Right renal cortex interstitium (tissue), 3 donors: ENCODE measurements around the gene KCNH5. TPM values are rescaled to one million over a fixed set of nuclear protein-coding genes. Genes with fewer than 3 reads are reported as not detected.
"Not testable (repeated sequence)": the region's sequence is repeated elsewhere in the genome, so short reads cannot be mapped to it uniquely, and the experiment has no call there.

Source experiments
- DNase-seq, 3 donors: peaks; one replicate each; pipeline ENCODE4 v3.0.0-alpha.2; 2013; ENCODE audit warnings: low read depth in 3 of 3, low spot score in 2 of 3
- polyA plus RNA-seq, 3 donors: library from polyadenylated mRNA; unstranded; fragments of 120-200 nt; gene quantifications; one replicate each; pipeline ENCODE4 v1.2.1, GENCODE V29; 2013; ENCODE audit not compliant: insufficient read length in 3 of 3

Gene KCNH5
- polyA plus RNA-seq, 3 donors = 0.07 to 0.18 (median 0.15) TPM

DNA sequence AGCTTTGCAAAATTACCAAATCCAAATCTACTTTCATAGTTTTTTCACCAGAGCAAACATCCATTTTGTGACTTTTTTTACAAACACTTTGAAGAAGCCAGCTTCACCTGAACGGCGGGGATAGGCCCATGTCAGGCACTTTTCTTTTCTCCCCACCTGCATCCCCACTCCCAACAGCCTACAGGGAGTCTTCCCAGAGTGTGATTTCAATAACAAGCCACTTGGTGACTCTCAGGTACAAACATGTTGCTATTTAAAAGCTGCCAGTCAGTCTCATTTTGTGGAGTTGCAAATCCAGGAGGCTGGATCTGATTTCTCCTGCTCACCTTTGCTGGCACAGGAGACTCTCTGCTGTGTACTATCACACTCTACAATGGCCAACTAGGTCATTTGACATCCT lies 285.5 kb downstream of the KCNH5 start:
- DNase-seq = no peak

DNA sequence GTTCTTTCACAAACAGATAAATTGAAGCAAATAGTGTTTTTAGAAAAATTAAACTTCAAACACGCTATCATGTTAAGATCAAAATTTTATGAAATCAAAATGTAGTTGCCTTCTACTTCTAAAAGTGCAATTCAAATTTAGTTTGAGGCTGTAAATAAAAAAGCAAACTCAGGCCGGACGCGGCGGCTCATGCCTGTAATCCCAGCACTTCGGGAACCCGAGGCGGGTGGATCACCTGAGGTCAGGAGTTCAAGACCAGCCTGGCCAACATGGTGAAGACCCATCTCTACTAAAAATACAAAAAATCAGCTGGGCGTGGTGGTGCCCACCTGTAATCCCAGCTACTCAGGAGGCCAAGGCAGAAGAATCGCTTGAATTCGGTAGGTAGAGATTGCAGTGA lies 298.4 kb downstream of the KCNH5 start:
- DNase-seq = not testable (repeated sequence)

DNA sequence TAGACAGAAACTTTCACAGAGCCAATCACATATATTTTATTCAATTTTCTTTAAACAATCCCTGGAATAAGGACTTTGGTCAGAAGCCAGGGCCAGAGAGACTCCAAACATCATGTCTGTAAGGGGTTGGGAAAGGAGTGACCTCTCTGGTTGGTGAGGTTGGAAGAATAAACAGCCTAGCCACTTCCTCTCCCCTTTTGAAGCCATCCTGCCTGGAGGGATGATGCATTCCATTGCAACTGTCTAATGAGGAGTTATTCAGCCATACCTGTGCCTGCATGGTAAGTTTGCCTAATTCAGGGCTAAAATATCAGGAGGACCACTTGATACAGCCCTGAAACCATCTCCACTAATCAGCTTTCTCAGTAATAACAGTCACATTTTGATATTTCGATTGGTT lies 299.8 kb downstream of the KCNH5 start:
- no peak for DNase-seq

DNA sequence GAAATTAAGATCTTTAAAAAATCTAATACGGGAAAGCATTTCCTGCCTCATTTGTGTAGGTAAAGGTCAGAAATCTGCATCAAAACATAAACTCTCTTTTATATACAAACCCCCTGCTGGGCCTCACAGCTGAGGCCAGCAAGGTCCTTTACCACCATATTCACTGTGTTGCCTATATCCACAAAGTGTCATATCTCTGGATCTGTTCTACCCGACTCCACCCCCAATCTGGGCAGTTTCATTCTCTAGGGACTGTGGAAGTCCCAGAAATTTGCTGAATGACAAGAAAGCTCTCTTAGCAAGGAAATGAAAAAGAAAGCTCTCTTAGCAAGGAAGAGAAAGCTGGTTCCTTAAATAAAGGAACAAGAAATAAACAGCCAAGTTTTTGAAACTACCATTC lies 301.7 kb downstream of the KCNH5 start:
- DNase-seq = no peak

DNA sequence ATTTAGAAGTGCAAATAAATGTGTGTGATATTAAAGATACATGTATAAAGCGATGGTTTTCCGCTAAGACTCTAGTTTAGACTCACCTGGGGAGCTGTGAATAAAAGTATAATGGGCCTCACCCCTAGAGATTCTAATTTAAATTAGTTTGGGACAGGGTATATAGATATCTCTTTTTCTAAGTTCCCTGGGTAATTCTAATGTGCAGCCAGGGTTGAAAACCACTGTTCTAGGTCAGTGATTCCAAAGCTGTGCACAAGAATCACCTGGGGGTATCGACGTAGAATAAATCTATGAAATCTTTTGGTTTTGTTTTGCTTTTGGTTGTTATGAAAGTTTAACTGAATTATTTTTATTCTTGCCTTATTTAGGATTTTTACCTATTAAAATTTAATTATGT lies 302.1 kb downstream of the KCNH5 start:
- no peak for DNase-seq

DNA sequence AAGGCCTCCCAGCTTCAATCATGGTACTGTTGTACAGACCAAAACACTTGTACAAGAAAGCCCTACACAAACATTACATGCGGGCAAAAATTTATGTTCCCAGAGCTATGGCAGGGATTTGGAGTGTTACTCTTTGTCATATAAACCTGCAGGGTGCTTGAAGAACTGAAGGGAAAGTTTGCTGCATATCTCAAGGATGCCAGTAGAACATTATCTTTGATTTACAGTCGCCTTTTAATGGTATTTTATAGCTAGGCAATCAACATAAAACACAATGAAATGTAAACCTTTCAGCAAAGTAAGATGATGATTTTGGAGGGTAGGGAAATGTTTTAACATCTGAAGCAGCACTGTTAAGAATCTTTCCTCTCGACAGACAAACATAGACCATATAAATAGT lies 305.6 kb downstream of the KCNH5 start:
- no peak for DNase-seq

DNA sequence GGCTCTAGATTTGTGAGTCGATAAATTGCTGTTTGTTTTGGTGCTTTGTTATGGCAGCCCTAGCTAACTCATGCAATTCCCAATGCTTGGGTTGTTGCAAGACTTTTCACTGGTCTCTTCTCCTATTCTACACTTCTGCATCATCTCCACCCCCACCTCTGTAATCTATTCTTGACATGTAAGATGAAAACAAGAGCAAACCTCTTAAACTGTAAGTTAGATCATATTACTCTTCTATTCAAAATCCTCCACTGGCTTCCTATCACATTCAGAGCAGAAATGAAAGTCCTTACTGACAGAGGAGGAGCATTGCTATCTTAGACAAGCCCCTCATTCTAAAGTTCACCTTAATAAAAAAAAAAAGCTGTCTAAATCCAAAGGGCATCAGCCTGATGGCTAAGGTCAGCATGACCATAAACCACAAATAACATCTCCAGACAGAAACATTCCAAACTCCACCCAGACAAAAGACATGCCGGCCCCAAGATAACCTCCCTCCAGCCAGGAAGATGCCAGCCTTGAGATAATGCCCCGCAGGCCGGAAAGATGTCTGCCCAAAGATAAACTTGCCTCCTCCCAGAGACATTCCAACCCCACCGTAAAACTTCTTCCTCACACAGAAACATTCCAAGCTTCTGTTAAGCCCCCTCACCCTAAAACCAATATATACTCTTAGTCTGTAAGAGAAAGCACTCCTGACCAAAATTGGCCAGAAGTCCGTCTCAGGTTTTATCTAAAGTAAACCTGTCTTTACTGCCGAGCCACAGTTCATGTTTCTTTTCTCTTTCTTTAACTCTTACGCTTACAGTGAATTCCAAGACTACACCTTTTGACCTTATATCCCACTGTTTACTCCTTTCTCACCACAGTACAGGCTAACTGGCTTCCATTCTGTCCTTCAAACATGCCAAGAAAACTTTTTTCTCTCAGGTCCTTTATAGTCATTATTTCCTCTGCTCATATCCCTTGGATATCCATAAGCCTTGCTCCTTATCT lies 308.9 kb downstream of the KCNH5 start:
- DNase-seq = no peak

DNA sequence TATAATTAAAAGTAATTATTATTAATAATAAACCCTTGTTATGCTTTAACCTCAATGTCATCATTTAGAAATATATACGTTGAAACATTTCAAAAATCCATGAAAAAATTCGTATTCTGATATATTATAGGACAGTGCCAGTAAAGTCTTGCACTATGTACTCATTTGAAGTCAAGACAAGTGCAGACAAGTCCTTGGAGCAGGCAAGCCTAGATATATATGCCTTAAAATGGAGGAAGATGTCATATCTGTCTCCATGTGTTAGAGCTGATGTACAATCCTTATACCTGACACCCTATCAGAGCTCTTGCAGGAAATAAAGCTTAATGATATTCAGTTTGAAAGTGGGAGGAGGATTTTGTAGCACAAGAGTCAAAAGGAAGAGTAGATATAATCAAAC lies 310.4 kb downstream of the KCNH5 start:
- DNase-seq = no peak

DNA sequence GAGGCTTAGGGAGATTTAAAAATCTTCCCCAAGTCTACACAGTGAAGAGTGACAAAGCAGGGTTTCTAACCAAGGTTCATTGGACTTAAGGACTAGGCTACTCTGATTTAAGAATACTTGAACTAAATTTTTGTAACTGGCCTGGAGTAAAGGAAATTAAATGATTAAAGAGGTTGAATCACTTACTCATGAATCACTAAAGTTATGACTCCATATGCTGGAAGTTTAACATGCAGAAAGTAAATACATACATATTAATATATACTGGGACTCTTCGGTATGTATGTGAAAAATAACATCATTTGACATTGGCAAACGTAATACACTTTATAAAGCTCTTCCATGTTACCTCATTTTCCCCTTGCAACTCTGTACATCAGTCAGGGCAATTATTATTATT lies 322.9 kb downstream of the KCNH5 start:
- no peak for DNase-seq

DNA sequence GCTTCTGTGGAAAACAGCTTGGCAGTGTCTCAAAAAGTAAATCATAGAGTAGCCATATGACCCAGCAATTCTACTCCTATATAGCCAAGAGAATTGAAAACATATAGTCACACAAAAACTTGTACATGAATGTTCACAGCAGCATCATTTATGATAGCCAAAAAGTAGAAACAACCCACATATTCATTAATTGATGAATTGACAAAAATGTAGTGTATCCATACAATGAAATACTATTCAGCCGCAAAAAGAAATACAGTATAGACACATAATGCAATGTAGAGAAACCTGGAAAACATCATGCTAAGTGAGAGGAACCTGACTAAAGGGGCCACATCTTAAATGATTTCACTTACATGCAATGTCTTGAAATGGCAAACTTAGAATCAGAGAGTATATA lies 326.6 kb downstream of the KCNH5 start:
- DNase-seq = no peak

DNA sequence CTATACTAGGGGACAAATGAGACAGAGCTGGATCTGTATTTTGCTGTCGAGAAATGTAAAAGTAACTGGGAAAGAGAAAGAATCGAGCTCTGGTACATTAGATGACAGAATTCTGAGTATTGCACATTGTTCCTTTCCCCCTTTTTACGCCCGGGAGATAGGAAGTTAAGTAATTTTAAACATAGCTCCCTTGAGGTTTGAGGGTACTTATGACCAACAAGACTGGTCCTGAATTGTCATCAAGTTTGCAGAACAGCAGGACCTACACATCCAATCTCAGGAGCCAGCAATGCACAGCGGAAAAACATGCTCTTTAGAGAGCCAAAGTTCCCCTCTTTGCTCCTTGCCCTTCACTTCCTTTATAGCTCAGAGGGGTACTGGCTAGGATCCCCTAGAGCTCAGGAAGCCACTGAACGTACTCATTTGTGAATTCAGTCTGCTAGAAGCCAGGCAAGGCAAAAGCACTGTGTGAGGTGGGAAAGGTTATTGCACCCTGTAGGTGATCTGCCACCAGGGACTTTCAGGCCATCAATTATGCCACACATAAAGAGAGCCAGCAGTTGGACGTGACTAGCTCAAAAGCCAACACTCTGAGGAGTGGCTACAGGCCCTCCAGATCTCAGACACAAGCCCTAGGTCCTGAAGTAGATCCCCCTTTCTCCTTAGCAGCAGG lies 333.8 kb downstream of the KCNH5 start:
- no peak for DNase-seq

DNA sequence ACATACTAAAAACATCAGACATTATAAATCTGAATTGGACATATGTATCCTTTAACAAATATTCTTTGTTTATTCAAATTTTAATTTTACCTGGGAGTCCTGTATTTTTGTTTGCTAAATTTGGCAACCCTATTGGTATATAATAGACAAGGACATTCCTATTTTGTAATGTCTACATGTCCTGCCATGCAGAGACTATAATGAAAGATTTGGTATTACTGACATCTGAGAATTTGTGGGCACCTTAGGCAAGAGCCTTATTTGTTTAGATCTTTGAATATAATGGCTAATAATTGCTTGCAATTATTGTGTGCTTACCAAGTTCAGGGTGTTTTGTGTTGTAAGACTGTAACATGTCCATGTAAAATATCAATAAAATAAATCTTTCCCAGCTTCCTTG lies 334.4 kb downstream of the KCNH5 start:
- no peak for DNase-seq

DNA sequence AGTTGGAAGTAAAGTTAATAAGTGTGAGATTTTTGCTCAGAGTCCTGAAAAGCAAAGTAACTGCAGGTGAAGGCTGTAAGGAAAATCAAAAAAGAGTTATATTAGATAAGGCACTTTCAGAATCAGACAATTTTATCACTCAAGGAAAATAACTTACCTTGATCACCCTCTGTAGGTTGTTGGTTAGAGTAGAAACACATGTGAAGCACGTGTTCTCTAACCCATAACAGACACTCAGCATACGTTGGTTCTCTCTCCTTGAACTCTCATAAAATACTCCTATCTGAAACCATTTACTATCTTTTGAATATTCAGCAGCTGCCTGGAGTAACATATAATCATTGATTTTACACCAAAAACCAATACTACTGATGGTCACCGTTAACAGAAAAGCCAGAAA lies 335.5 kb downstream of the KCNH5 start:
- DNase-seq = no peak

DNA sequence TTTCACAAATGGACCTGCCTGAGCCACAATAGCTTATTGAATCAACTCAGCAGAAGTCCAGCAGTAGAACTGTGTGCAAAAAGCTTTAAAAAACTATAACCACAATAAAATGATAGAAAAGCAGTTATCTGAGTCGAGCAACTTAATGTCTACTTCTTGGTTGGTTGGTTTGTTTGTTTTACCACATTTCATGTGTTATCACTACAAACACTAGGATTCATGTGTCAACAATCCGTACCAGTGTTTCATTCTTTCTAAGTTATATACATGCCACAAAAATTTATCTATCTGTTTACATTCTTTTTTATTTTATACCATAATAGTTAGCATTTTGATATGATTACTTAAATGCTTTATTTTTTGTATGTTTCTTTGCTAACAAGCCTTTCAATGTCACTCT lies 339.0 kb downstream of the KCNH5 start:
- DNase-seq = no peak

DNA sequence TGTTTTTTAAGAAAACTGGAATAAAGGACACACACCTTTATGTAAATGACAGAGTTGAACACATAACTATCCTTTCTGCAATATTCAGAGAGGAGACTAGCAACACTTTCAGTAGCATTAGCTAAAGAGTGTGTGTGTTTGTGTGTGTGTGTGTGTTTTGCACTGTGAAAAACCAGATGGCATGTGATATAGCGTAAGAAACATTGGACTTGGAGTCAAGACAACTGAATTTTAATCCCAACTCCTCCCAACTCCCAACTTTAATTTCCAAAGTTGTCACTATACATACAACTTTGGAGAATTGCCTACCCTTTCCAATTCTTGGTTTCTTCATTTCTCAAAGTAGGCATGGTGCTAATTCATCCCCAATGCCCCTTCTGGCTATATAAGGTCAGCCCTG lies 347.8 kb downstream of the KCNH5 start:
- DNase-seq = no peak

DNA sequence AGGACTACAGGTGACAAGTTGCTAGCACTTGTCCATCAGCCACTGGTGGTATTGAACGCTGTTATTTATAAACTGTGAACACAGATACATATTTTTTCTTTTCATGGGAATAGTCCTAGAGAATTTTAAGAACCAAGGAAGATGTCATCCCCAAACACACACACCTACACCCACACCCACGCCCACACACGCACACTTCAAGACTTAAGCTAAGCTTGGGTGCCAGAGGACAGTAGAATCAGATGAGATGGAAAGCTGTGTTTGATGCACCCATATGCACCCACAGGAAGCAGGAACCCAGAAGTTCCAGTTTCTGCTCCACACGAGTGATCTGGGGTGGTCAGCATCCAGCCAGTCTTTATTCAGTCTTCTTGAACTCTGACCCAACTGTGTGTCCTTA lies 348.3 kb downstream of the KCNH5 start:
- no peak for DNase-seq

DNA sequence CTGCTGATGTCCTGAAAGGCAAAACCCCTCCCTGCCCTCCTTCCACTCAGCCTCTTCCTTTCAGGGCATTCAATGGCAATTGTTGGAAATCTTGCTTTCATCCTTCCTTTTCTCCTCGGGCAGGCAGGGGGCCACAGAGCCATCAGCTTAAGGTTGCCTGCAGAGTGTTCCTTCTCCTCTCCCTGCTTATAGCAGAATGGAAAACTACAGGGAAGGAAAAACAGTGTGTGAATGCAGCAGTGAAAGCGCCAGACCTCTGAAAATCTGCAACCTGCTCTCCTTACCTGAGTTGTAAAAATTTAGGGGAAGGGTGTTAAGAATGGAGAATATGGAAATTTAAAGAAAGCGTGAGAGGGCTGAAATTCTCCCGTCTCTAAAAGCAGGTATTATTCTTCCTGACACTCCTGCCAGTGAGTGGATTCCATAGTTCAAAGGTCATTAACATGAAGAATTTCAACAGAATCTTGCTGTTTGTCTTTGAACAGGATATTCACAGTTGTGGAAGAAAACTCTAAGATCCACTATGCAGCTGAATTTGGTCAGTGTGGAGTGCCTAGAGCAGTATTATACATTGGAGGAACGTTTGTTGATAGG lies 348.8 kb downstream of the KCNH5 start:
- DNase-seq = no peak

DNA sequence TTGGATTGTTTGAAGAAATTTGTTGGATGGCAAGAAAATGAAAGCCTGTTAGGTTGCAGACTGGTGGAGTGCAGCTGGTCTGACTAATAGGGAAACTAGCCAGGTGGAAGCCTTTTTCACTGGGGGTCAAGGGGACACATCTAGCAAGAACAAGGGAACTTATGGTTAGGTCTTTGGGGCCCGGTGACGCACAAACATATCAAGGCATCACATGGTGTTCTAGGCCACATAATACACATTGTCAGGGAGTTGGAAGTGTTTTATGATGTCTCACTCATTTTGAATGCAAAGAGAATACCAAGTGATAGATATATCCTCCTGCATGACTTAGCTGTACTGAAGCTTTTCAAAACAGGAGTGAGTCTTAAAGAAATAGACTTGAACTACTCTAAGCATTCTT lies 351.2 kb downstream of the KCNH5 start:
- DNase-seq = no peak

DNA sequence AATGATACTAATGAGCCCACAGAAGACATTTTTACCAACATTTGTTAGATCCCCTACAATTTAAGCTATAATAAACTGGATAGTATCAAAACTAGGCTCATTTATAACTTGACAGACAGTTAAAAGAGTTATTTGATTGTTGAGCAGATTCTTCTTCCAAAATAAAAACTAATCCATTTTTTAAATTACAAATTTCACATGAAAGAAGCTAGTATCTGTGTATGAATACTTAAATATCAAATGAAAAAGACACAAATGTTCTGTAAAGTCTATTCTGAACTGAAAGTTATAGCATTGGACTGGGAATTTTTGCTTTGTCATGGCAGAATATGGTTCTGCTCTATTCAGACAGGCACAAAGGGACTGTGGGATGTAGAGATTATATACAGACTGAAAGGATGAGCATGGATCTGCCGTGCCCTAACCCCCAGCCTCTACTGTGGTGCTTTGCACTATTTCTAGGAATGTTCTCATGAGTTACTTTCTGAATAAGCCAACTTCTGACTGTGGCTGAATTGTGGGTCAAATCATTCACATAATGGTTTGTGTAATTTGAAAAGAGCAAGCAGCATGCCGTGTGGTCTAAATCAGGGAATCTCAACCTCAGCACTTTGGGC lies 352.7 kb downstream of the KCNH5 start:
- no peak for DNase-seq

DNA sequence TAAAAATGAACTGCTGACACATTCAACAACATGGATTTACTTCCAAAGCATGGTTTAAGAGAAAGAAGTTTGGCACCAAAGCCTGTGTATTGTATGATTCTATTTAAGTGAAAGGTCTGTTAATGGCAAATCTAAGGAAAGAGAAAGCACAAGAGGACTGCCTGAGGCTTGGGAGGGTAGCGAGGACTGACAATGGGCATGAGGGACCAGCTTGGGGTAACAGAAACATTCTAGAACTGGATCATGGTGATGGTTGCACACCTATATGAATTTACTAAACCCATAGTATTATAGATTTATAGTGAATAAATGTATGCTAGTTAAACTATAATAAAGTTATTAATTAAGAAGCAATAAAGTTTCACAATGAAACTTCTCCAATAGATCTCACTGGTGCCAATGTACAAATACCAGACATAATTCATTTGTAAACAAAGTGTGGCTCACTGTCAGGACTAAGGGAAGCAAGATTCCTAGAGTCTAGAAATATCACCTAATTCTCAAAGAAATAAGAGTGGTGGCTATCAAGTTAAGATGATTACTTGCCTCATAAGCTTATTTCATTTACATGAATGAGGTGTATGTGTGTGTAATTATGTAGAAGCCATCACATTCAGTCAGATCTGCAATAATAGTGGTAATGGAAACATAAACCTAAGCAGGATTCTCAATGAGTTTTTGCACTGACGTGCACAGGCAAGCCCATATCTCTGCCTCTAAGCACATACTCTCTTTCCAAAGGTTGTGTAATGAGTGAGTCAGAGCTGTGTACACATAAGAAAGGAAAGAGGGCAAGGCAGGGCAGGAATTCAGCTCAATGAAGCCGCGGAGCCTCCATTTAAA lies 353.4 kb downstream of the KCNH5 start:
- no peak for DNase-seq
